OCI-LY1 (cell line): Measurements from ENCODE around the gene POU2AF1.

Experiments
- H2AFZ ChIP-seq: fragments of 200-600 bp; sonication (generic), shearing (Covaris generic); 2 replicates; pipeline ENCODE4 v1.6.0; 2014; ENCODE audit warnings: antibody characterized with exemption, mild to moderate bottlenecking, low read length
- H3F3A ChIP-seq: fragments of 200-600 bp; sonication (generic), shearing (Covaris generic); 2 replicates; pipeline ENCODE4 v1.6.0; 2014; ENCODE audit warnings: mild to moderate bottlenecking, antibody characterized with exemption, low read length, moderate library complexity; ENCODE audit not compliant: insufficient read depth
- H3K27ac ChIP-seq: fragments of 200-600 bp; sonication (generic); 2 replicates; pipeline ENCODE4 v1.5.1; 2014; ENCODE audit warnings: low read length, mixed run types, mild to moderate bottlenecking, low read depth; ENCODE audit not compliant: poor library complexity, severe bottlenecking
- H3K27me3 ChIP-seq: fragments of 200-600 bp; sonication (generic); 2 replicates; pipeline ENCODE4 v1.6.0; 2014; ENCODE audit warnings: antibody characterized with exemption, mild to moderate bottlenecking, low read length, moderate library complexity; ENCODE audit not compliant: insufficient read depth
- H3K36me3 ChIP-seq: fragments of 200-600 bp; sonication (generic); 2 replicates; pipeline ENCODE4 v1.6.1; 2014; ENCODE audit warnings: mild to moderate bottlenecking, antibody characterized with exemption, low read length, moderate library complexity, mixed read lengths; ENCODE audit not compliant: insufficient read depth
- H3K4me1 ChIP-seq: fragments of 200-600 bp; sonication (generic); 2 replicates; pipeline ENCODE4 v1.5.1; 2014; ENCODE audit warnings: mild to moderate bottlenecking, low read length, moderate library complexity; ENCODE audit not compliant: insufficient read depth, severe bottlenecking
- H3K4me2 ChIP-seq: fragments of 200-600 bp; sonication (generic), shearing (Covaris generic); 2 replicates; pipeline ENCODE4 v1.6.1; 2014; ENCODE audit warnings: low read length
- H3K4me3 ChIP-seq: fragments of 200-600 bp; sonication (generic); 2 replicates; pipeline ENCODE4 v1.5.1; 2014; ENCODE audit warnings: low read length, low read depth, mild to moderate bottlenecking, mixed read lengths; ENCODE audit not compliant: poor library complexity, severe bottlenecking
- H3K79me2 ChIP-seq: fragments of 200-600 bp; shearing (Covaris generic); 2 replicates; pipeline ENCODE4 v1.6.1; 2016; ENCODE audit warnings: mixed run types, low read length, mixed read lengths; ENCODE audit not compliant: insufficient read depth
- H3K9ac ChIP-seq: fragments of 200-600 bp; sonication (generic), shearing (Covaris generic); 2 replicates; pipeline ENCODE4 v1.6.1; 2014; ENCODE audit warnings: mild to moderate bottlenecking, low read length, mixed read lengths
- H3K9me2 ChIP-seq: fragments of 200-600 bp; sonication (generic), shearing (Covaris generic); 2 replicates; pipeline ENCODE4 v1.6.1; 2014; ENCODE audit warnings: low read depth, mild to moderate bottlenecking, low read length, mixed read lengths
- H3K9me3 ChIP-seq: fragments of 200-600 bp; shearing (Covaris generic); 2 replicates; pipeline ENCODE4 v1.6.1; 2014; ENCODE audit warnings: low read length, mixed read lengths
- H4K20me1 ChIP-seq: fragments of 200-600 bp; sonication (generic), shearing (Covaris generic); 2 replicates; pipeline ENCODE4 v1.6.0; 2016; ENCODE audit warnings: mild to moderate bottlenecking, low read length; ENCODE audit not compliant: insufficient read depth
- EZH2 ChIP-seq: fragments of 200-600 bp; sonication (generic), shearing (Covaris generic); IDR thresholded peaks from 2 replicates; pipeline ENCODE4 v1.8.0; 2017; ENCODE audit warnings: borderline replicate concordance, mixed run types, mild to moderate bottlenecking, antibody characterized with exemption, low read length, moderate library complexity, mixed read lengths
- TF ChIP-seq, protein P1 (sequence below): fragments of 200-600 bp; sonication (generic), shearing (Covaris generic); IDR thresholded peaks from 2 replicates; pipeline ENCODE4 v1.5.1; 2017; ENCODE audit warnings: mild to moderate bottlenecking, antibody characterized with exemption, low read length, moderate library complexity, mixed read lengths

POU2AF1 gene

DNA sequence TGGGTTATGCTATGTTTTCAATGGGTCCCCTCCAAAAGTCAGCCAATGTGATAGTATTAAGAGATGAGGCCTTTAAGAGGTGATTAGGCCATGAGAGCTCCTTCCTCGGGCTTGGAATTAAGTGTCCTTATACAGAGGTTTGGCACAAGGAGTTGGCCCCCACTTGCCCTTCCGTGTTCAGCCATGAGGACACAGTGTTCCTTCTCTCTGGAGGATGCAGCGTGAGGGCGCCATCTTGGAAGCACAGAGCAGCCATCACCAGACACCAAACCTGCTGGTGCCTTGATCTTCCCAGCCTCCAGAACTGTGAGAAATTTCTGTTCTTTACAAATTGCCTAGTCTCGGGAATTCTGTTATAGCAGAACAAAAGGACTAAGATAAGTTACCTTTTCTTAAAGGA lies 53.8 kb downstream of the POU2AF1 start:
- no peaks in the 10 kb centered on the region for H3K36me3 ChIP-seq
- peaks cover 28% of the 10 kb centered on the region for H3K4me1 ChIP-seq
- H3F3A ChIP-seq, result no peaks in the 10 kb centered on the region
- H4K20me1 ChIP-seq, result no peaks in the 10 kb centered on the region
- no peak overlapping the region for H3K9ac ChIP-seq
- H3K9me2 ChIP-seq, result no peaks in the 10 kb centered on the region
- H3K9me3 ChIP-seq, result no peaks in the 10 kb centered on the region
- peaks cover 3% of the 10 kb centered on the region; the same call in 1 of the 2 replicates for H3K27me3 ChIP-seq
- H3K79me2 ChIP-seq, result no peaks in the 10 kb centered on the region
- no peak overlapping the region for H2AFZ ChIP-seq
- no peak for TF ChIP-seq EZH2
- TF ChIP-seq, protein P1, sequence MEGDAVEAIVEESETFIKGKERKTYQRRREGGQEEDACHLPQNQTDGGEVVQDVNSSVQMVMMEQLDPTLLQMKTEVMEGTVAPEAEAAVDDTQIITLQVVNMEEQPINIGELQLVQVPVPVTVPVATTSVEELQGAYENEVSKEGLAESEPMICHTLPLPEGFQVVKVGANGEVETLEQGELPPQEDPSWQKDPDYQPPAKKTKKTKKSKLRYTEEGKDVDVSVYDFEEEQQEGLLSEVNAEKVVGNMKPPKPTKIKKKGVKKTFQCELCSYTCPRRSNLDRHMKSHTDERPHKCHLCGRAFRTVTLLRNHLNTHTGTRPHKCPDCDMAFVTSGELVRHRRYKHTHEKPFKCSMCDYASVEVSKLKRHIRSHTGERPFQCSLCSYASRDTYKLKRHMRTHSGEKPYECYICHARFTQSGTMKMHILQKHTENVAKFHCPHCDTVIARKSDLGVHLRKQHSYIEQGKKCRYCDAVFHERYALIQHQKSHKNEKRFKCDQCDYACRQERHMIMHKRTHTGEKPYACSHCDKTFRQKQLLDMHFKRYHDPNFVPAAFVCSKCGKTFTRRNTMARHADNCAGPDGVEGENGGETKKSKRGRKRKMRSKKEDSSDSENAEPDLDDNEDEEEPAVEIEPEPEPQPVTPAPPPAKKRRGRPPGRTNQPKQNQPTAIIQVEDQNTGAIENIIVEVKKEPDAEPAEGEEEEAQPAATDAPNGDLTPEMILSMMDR, result no peak
- H3K4me3 ChIP-seq, result no peak overlapping the region
- H3K4me2 ChIP-seq, result no peak overlapping the region
- H3K27ac ChIP-seq, result no peak overlapping the region

DNA sequence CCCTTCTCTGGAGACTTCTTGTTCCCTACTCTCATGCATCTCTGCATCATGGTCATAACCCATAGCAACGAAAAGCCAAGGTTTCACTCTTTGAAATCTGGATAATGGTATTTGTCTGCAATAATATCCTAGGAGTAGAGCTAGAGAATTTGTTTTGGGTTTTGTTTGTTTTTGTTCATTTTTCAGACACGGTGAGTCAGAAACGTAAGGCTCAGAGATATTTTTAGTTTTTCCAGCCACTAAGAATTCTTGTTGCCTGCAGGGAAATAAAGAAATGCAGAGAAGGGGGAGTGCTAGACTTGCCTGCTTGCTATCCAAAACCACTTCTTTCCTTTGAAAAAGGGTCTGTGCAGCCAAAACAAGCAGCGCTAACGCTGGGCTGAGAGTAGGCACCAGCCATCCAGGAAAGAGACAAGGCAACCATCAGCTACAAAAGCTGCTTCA lies 54.8 kb downstream of the POU2AF1 start:
- Histone ChIP-seq H3K79me2 (no peaks in the 10 kb centered on the region), H4K20me1 (no peaks in the 10 kb centered on the region), H3K4me2 (no peak overlapping the region), H3K9me3 (no peaks in the 10 kb centered on the region), H3K27ac (no peak overlapping the region), H3K9ac (no peak overlapping the region), H3K36me3 (no peaks in the 10 kb centered on the region), H3K4me3 (no peak overlapping the region), H3F3A (no peaks in the 10 kb centered on the region), H2AFZ (no peak overlapping the region), H3K27me3 (peaks cover 3% of the 10 kb centered on the region; the same call in 1 of the 2 replicates), H3K9me2 (no peaks in the 10 kb centered on the region), H3K4me1 (peaks cover 22% of the 10 kb centered on the region)
- TF ChIP-seq EZH2, result no peak
- TF ChIP-seq, protein P1, result no peak

DNA sequence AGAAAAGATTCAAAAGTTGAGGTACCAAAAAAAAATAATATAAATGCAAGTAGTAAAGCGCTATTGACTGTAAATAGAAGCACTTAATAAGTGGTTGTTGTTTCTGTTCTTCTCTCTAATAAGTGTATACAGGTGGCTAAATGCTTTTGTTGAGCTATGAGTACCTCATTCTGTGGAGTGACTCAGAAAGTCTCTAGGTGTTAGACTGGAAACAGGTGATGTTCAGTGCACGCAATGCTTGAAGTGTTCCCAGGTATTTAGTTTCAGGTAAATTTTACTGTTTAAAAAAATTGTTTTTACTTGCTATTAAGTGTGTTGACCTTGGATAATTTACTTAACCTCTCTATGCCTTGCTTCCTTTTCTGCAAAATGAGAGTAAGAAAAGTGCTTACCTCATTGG lies 56.5 kb downstream of the POU2AF1 start:
- Histone ChIP-seq H3K36me3 (no peaks in the 10 kb centered on the region), H3K9me3 (no peaks in the 10 kb centered on the region), H3K4me2 (no peak overlapping the region), H3K4me1 (peaks cover 5% of the 10 kb centered on the region), H4K20me1 (no peaks in the 10 kb centered on the region), H3F3A (no peaks in the 10 kb centered on the region), H3K27ac (no peak overlapping the region), H3K9ac (no peak overlapping the region), H3K9me2 (no peaks in the 10 kb centered on the region), H3K4me3 (no peak overlapping the region), H2AFZ (no peak overlapping the region), H3K79me2 (no peaks in the 10 kb centered on the region), H3K27me3 (peaks cover 3% of the 10 kb centered on the region; the same call in 1 of the 2 replicates)
- TF ChIP-seq, protein P1, result no peak
- no peak for TF ChIP-seq EZH2
